Stimulated activated CD4-positive, alpha-beta T cell treated with anti-CD3 and anti-CD28 coated beads, Interleukin-4, amount 100 ng/mL, for 24 hours (primary cell): ENCODE data around the gene ELF1.
"Not testable (repeated sequence)": the region's sequence is repeated elsewhere in the genome, so short reads cannot be mapped to it uniquely, and the experiment has no call there.

Experiments used
- DNase-seq: peaks from one replicate; pipeline ENCODE4 v3.0.0-alpha.2; 2020

Gene ELF1

DNA sequence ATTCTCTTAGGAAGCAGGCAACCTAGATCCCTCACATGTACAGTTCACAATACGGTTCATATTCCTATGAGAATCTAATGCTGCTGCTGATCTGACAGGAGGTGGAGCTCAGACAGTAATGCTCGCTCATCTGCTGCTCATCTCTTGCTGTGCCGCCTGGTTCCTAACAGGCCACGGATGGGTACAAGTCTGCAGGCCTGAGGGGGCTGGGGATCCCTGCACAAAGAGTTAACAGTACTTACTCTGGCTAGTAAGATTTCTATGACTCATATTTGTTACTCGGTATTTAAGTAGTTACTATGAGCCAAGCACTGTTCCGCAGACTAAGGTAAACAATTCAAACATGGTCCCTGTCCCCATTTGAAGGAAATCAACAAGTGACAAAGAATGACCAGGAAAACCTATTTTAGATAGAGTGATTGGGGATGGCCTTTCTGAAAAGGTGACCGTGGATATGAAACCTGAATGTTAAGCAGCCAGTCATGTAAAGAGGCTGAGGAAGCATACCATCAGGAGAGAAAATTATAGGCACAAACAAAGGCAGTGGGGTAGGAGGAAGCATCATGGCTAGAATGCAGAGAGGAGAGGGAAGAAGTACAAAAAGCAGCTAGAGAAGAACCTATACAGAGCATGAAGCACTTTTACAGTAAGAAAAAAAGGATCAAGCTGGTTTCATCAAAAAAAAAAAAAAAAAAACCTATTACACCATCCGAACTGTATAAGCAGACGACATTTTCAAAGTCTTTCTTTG lies 21.6 kb upstream of the ELF1 start:
- DNase-seq: no peak

DNA sequence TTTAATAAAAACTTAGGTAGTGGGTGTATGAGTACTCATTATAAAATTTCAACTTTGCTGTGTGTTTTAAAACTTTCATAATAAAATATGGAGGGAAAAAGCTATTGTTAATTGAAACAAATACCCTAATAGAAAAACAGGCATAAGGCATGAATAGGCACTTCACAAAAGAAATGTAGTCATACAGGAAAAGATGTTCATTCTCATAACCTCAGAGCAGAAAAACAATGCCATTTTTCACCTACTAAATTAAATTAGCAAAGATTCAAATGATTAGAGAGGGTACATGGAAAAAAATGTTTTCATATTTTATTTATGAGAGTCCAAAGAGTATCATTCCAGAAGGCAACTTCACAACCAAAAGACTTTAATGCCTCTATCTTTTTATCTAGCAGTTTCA lies 20.6 kb upstream of the ELF1 start:
- DNase-seq: no peak

DNA sequence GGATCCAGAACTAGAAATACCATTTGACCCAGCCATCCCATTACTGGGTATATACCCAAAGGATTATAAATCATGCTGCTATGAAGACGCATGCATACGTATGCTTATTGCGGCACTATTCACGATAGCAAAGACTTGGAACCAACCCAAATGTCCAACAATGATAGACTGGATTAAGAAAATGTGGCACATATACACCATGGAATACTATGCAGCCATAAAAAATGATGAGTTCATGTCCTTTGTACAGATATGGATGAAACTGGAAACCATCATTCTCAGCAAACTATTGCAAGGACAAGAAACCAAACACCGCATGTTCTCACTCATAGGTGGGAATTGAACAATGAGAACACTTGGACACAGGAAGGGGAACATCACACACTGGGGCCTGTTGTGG lies 17.4 kb upstream of the ELF1 start:
- DNase-seq: not testable (repeated sequence)

DNA sequence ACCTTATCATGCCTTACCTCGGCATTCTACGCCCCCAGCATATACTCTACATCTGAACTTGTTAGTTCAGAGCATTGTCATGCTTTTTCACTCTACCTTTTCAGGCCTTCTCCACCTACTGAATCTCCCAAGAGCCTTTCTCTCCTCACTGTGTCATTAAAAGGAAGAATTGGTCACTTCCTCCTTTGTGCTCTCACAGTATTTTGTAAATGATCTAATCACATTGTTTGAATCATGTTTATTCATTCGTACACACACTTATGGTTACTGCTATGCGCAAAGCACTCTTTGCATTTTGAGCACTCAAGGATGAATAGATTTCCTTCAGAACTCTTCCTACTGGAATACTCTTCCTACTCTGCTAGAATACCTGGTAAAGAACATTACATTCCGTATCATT lies 15.8 kb upstream of the ELF1 start:
- DNase-seq: no peak

DNA sequence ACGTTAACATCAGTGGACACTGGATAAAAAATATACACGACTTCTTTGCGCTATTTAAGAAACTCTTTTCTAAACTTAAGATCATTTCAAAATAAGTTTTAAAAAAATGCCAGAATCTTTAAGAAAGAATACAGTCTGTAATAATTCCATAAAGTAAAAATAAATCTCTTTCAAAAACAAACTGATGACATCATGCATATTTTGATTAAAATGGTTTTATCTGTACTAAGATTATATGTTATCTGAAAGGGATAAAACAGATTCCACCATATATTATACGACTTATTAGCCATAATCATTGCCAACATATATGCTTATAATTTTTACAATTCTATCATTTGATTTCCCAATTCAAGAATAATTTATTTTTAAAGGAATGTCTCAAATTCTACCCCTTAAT lies 15.3 kb upstream of the ELF1 start:
- no peak for DNase-seq

- no peak for DNase-seq
Observed at GRCh38 chr13:41032691-41033376, 13.7 kb upstream of the ELF1 start.

- no peak for DNase-seq
Observed at GRCh38 chr13:41029629-41030028, 10.5 kb upstream of the ELF1 start.

- DNase-seq: no peak
Observed at GRCh38 chr13:41028051-41028450, 8.9 kb upstream of the ELF1 start.

GRCh38 chr13:41026788-41027187 lies 7.7 kb upstream of the ELF1 start:
- no peak for DNase-seq

DNA sequence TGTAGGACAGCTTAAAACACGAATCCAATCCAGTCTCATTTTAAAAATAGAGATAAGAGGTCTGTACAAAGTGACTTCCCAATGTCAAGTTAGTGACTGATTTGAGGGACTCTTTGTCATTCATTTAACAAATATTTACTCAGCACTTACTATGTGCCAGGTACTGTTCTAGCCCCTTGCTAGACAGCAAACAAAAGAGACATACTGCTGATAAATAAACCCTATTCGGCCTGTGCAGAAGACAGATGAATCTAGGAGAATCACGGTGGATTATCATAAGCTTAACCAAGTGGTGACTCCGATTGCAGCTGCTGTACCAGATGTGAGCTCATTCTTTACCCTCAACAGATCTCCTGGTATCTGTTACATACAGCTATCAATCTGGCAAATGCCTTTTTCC lies 6.4 kb upstream of the ELF1 start:
- DNase-seq: no peak

DNA sequence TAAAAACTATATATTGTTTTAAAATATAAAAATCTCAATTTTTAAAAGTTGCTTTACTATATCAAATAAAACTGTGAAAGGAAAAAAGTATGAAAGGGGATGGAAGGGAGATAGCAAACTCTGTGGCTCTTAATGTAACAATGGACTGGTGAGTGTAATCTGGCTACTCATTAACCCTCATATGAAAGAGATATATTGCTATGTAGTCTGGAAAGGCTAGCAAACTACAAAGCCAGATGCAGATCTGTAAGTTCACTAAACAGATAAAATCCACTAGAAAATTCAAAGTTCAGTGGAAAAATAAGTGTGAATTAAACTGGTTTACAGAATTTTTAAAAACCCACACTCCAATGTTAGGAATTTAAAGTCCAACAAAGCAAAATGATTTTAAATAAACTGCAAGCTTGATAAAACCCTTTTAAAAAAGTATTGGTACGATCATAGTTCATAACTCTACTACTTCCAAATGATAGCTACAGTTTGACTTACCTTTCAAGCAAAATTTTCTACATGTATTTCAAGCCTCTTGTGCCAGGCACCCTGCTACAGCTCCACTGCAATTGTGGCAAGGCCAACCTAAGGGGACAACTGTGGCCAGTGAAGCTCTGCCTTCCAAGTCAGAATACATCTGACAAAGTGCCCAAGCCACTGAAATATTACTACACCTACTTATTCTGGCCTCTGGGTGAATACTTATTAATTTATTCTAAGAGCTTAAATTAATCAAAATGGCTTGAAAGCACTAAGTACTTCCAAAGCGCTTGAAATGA lies 647 bp upstream of the ELF1 start:
- DNase-seq: no peak

GRCh38 chr13:41018602-41018948 lies 541 bp downstream of the ELF1 start:
- DNase-seq: no peak

- DNase-seq: no peak
Observed at GRCh38 chr13:41017817-41018601, 1.1 kb downstream of the ELF1 start.

- DNase-seq: no peak
Observed at GRCh38 chr13:41017159-41017558, 2.0 kb downstream of the ELF1 start.

DNA sequence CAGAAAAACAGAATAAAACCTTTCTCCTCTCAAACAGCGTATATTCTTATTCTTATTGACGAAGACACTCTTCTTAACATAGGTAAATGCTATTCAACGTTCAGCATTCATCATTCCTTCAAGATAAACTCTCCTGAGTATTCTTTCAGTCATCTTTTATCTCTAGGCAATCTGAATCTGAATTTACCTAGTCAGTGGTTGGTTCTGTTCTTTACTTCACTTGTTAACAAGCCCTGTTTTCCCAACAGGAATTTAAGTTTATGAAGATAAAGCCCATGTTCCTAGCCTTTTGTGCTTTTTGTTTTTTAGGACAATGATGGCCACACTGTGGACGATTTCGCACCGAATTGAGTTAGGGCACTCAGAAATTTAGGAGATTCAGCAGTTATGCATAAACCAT lies 3.2 kb downstream of the ELF1 start:
- no peak for DNase-seq

GRCh38 chr13:41013835-41014234 lies 5.3 kb downstream of the ELF1 start:
- no peak for DNase-seq

- DNase-seq: no peak
Observed at GRCh38 chr13:41012536-41012935, 6.6 kb downstream of the ELF1 start.

GRCh38 chr13:41011382-41011956 lies 7.6 kb downstream of the ELF1 start:
- no peak for DNase-seq

DNA sequence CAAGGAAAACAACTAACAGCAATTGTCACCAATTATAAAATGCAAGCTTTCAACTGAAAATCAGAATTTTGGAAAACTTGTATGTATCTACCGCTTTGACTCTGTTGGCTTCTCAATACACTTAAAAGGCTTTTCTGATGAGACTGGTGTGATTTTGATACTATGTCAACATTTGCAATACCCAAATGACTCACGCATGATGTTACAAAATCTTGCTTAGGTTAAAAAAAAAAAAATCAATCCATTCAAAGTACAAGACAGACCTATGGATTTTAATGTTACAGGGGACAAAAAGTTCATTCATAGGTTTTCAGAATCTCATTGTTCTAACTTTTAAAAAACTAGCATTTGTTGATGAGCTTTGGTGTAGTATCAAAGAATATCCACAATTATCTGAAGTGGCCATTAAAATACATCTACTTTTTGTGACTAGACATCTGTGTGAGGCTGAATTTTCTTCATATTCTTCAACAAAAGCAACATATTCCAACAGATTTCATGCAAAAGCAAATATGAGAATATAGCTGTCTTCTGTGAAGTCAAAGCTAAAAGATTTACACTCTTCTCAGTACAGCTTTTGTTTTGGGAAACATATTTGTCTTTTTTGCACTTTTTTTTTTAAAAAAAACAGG lies 10.7 kb downstream of the ELF1 start:
- no peak for DNase-seq

- no peak for DNase-seq
Observed at GRCh38 chr13:41007744-41008128, 11.4 kb downstream of the ELF1 start.

- DNase-seq: no peak
Observed at GRCh38 chr13:41006978-41007743, 12.0 kb downstream of the ELF1 start.

DNA sequence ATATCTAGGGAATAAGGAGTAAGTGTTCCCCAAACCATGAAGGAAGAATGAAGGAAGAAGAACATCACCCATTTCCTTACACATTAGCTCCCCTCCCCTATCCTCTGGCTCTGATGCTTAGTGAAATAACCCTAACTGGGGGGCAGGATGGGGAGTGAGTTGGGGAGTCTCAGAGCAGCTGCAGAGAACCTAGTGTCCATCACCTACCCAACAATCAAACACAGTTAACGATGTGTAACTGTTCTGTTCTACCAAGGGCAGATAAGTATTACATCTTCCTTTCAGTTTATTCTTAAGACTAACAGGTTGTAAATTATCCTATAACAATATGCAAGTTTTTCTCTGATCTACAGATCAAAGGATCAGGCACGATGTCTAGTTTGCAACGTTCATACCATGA lies 12.8 kb downstream of the ELF1 start:
- no peak for DNase-seq
